Loucy (cell line): Measurements from ENCODE around the gene ASB8.

Source experiments
- H2AFZ ChIP-seq: fragments of 200-600 bp; sonication (generic); 2 replicates; pipeline ENCODE4 v1.6.0; 2016; ENCODE audit warnings: antibody characterized with exemption, mild to moderate bottlenecking, low read length, moderate library complexity
- H3F3A ChIP-seq: fragments of 200-600 bp; 2 replicates; pipeline ENCODE4 v1.6.0; 2016; ENCODE audit warnings: antibody characterized with exemption, low read depth, mild to moderate bottlenecking
- H3K27me3 ChIP-seq: fragments of 200-600 bp; sonication (generic); 2 replicates; pipeline ENCODE4 v1.6.1; 2014; ENCODE audit warnings: low read length, mild to moderate bottlenecking; ENCODE audit not compliant: insufficient read depth, poor library complexity, severe bottlenecking
- H3K36me3 ChIP-seq: fragments of 200-600 bp; sonication (generic); 2 replicates; pipeline ENCODE4 v1.6.1; 2016; ENCODE audit warnings: low read length; ENCODE audit not compliant: insufficient read depth
- H3K4me1 ChIP-seq: fragments of 200-600 bp; sonication (generic); 2 replicates; pipeline ENCODE4 v1.5.1; 2014; ENCODE audit warnings: low read length, mild to moderate bottlenecking; ENCODE audit not compliant: insufficient read depth, poor library complexity, severe bottlenecking
- H3K4me2 ChIP-seq: fragments of 200-600 bp; sonication (generic); 2 replicates; pipeline ENCODE4 v1.6.0; 2014; ENCODE audit warnings: antibody characterized with exemption, low read length, low read depth, mild to moderate bottlenecking; ENCODE audit not compliant: poor library complexity, severe bottlenecking
- H3K4me3 ChIP-seq: fragments of 200-600 bp; sonication (generic); 2 replicates; pipeline ENCODE4 v1.5.1; 2014; ENCODE audit warnings: low read length, mild to moderate bottlenecking, mixed read lengths; ENCODE audit not compliant: poor library complexity, severe bottlenecking
- H3K79me2 ChIP-seq: fragments of 200-600 bp; sonication (generic); 2 replicates; pipeline ENCODE4 v1.6.1; 2014; ENCODE audit warnings: low read length; ENCODE audit not compliant: insufficient read depth
- H3K9ac ChIP-seq: fragments of 200-600 bp; sonication (generic); 2 replicates; pipeline ENCODE4 v1.6.0; 2014; ENCODE audit warnings: mild to moderate bottlenecking, low read depth, low read length, moderate library complexity; ENCODE audit not compliant: poor library complexity, severe bottlenecking
- H3K9me2 ChIP-seq: fragments of 200-600 bp; sonication (generic); replicated peaks from 2 replicates; pipeline ENCODE4 v1.6.1; 2016; ENCODE audit warnings: low read depth, low read length, mixed read lengths
- H3K9me3 ChIP-seq: fragments of 200-600 bp; sonication (generic); 2 replicates; pipeline ENCODE4 v1.6.1; 2014; ENCODE audit warnings: mild to moderate bottlenecking, antibody characterized with exemption, low read length, low read depth; ENCODE audit not compliant: insufficient read depth
- H4K20me1 ChIP-seq: fragments of 200-600 bp; sonication (generic); 2 replicates; pipeline ENCODE4 v1.6.0; 2014; ENCODE audit warnings: antibody characterized with exemption, low read length, mild to moderate bottlenecking; ENCODE audit not compliant: insufficient read depth, poor library complexity, severe bottlenecking
- CTCF ChIP-seq: fragments of 200-600 bp; sonication (generic); conservative IDR thresholded peaks from 2 replicates; pipeline ENCODE4 v1.5.1; 2014; ENCODE audit warnings: mild to moderate bottlenecking, antibody characterized with exemption, low read length
- EZH2phosphoT487 ChIP-seq: fragments of 200-600 bp; IDR thresholded peaks from 2 replicates; pipeline ENCODE4 v1.6.1; 2018; ENCODE audit warnings: antibody characterized with exemption, mild to moderate bottlenecking, moderate library complexity, borderline replicate concordance

ASB8 gene

GRCh38 chr12:48135027-48135426, 22.3 kb downstream of the ASB8 start:
- H3F3A ChIP-seq = no peaks in the 10 kb centered on the region
- no peaks in the 10 kb centered on the region for H3K27me3 ChIP-seq
- H3K4me1 ChIP-seq = no peaks in the 10 kb centered on the region
- H3K9ac ChIP-seq = no peak overlapping the region
- H3K79me2 ChIP-seq = no peaks in the 10 kb centered on the region
- H3K36me3 ChIP-seq = peaks cover 24% of the 10 kb centered on the region; the same call in 1 of the 2 replicates
- H3K4me3 ChIP-seq = no peak overlapping the region
- no peaks in the 10 kb centered on the region for H3K9me3 ChIP-seq
- no peak overlapping the region for H3K4me2 ChIP-seq
- no peak overlapping the region for H2AFZ ChIP-seq
- no peaks in the 10 kb centered on the region for H4K20me1 ChIP-seq
- TF ChIP-seq EZH2phosphoT487 = no peak
- TF ChIP-seq CTCF = no peak
- no peaks in the 10 kb centered on the region for H3K9me2 ChIP-seq

- Histone ChIP-seq H3K9me3 (no peaks in the 10 kb centered on the region), H3K4me2 (no peak overlapping the region), H3K36me3 (peaks cover 24% of the 10 kb centered on the region; the same call in 1 of the 2 replicates), H3K9me2 (no peaks in the 10 kb centered on the region), H3K27me3 (no peaks in the 10 kb centered on the region), H3K4me3 (no peak overlapping the region), H3F3A (no peaks in the 10 kb centered on the region), H3K79me2 (no peaks in the 10 kb centered on the region), H2AFZ (no peak overlapping the region), H3K9ac (no peak overlapping the region), H4K20me1 (no peaks in the 10 kb centered on the region), H3K4me1 (no peaks in the 10 kb centered on the region)
- TF ChIP-seq EZH2phosphoT487 (no peak), CTCF (no peak)
Observed at GRCh38 chr12:48132826-48133225, 24.5 kb downstream of the ASB8 start.

GRCh38 chr12:48131517-48131916, 25.8 kb downstream of the ASB8 start:
- no peak for TF ChIP-seq CTCF
- TF ChIP-seq EZH2phosphoT487 = no peak
- Histone ChIP-seq H3K36me3 (peaks cover 24% of the 10 kb centered on the region; the same call in 1 of the 2 replicates), H3K4me2 (no peak overlapping the region)

More at GRCh38 chr12:48131517-48131916, 25.8 kb downstream of the ASB8 start:
- Histone ChIP-seq H3F3A (no peaks in the 10 kb centered on the region), H3K9me2 (no peaks in the 10 kb centered on the region), H3K9me3 (no peaks in the 10 kb centered on the region), H3K4me3 (no peak overlapping the region), H4K20me1 (no peaks in the 10 kb centered on the region), H2AFZ (no peak overlapping the region), H3K4me1 (no peaks in the 10 kb centered on the region), H3K79me2 (no peaks in the 10 kb centered on the region), H3K9ac (no peak overlapping the region), H3K27me3 (no peaks in the 10 kb centered on the region)
